ENCODE measurements around the gene C6orf15. TPM values are rescaled to one million over a fixed set of nuclear protein-coding genes. Genes with fewer than 3 reads are reported as not detected.
"Not testable (repeated sequence)": the region's sequence is repeated elsewhere in the genome, so short reads cannot be mapped to it uniquely, and the experiment has no call there.

C6orf15 gene
- total RNA-seq, 1 donor from 2014 or later, result not detected

DNA sequence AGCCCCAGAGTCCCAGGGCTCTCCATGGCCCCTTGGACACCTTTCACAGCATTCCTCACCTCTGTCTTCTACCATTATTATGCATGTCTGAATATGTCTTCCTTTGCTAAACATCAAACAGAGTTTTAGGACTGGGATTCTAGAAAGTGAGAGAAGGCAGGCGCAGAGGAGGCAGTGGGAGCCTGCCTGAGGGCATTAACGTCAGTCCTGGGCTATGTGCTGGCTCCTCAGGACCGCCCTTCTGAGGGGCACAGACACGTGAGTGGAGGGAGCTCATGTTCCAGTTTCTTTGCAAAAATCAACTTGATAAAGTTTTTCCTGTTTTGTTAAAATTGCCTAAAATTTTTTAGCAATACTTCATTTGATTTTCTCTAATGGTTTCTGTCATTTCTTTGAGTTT is 38.0 kb downstream of the C6orf15 start:
- H3K36me3 Mint-ChIP-seq (ENCODE audit: unreplicated experiment), result no peaks in the 10 kb centered on the region
- H3K4me1 Mint-ChIP-seq (ENCODE audit: low read depth, unreplicated experiment), result no peaks in the 10 kb centered on the region
- H3K27me3 Mint-ChIP-seq (ENCODE audit: unreplicated experiment), result no peaks in the 10 kb centered on the region

DNA sequence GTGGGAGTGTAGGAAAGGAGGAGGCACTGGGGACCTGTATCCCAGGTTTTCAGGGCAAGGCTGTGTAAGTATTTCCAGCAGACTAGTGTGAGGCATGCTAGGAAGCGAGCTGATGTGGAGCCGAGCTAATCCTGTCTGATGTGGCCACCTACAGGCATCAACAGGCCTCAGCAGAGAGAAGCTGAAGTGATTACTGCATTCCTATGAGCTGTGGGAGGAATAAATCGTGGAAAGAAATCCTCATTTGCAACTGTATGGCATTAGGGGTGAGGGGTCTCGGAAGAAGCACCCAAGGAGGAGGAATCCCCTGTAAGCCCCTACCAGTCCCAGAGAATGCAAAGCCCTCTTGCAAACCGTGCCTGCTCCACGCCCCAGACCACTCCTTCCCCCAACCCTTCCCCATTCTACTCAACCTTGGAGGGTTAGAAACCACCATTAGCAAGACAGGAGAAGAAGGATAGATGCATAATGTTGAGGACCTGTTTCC is 41.6 kb downstream of the C6orf15 start:
- Mint-ChIP-seq H3K36me3 (ENCODE audit: unreplicated experiment) (no peaks in the 10 kb centered on the region), H3K27me3 (ENCODE audit: unreplicated experiment) (no peaks in the 10 kb centered on the region), H3K4me3 (ENCODE audit: unreplicated experiment) (no peak overlapping the region), H3K9me3 (ENCODE audit: unreplicated experiment) (no peaks in the 10 kb centered on the region), H3K27ac (ENCODE audit: unreplicated experiment) (peak overlapping the region; percentile 13), H3K4me1 (ENCODE audit: low read depth, unreplicated experiment) (peaks cover 9% of the 10 kb centered on the region)
- TF ChIP-seq, protein P1, sequence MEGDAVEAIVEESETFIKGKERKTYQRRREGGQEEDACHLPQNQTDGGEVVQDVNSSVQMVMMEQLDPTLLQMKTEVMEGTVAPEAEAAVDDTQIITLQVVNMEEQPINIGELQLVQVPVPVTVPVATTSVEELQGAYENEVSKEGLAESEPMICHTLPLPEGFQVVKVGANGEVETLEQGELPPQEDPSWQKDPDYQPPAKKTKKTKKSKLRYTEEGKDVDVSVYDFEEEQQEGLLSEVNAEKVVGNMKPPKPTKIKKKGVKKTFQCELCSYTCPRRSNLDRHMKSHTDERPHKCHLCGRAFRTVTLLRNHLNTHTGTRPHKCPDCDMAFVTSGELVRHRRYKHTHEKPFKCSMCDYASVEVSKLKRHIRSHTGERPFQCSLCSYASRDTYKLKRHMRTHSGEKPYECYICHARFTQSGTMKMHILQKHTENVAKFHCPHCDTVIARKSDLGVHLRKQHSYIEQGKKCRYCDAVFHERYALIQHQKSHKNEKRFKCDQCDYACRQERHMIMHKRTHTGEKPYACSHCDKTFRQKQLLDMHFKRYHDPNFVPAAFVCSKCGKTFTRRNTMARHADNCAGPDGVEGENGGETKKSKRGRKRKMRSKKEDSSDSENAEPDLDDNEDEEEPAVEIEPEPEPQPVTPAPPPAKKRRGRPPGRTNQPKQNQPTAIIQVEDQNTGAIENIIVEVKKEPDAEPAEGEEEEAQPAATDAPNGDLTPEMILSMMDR (IDR thresholded peaks at IDR 0.05; ENCODE audit: partially characterized antibody, unreplicated experiment), result no peak
- DNase-seq, result no peak

More for the DNA sequence above, 38.0 kb downstream of the C6orf15 start:
- Mint-ChIP-seq H3K27ac (ENCODE audit: unreplicated experiment) (no peak overlapping the region), H3K4me3 (ENCODE audit: unreplicated experiment) (no peak overlapping the region), H3K9me3 (ENCODE audit: unreplicated experiment) (no peaks in the 10 kb centered on the region)
- TF ChIP-seq, protein P1 (IDR thresholded peaks at IDR 0.05; ENCODE audit: partially characterized antibody, unreplicated experiment), result no peak
- no peak for DNase-seq

DNA sequence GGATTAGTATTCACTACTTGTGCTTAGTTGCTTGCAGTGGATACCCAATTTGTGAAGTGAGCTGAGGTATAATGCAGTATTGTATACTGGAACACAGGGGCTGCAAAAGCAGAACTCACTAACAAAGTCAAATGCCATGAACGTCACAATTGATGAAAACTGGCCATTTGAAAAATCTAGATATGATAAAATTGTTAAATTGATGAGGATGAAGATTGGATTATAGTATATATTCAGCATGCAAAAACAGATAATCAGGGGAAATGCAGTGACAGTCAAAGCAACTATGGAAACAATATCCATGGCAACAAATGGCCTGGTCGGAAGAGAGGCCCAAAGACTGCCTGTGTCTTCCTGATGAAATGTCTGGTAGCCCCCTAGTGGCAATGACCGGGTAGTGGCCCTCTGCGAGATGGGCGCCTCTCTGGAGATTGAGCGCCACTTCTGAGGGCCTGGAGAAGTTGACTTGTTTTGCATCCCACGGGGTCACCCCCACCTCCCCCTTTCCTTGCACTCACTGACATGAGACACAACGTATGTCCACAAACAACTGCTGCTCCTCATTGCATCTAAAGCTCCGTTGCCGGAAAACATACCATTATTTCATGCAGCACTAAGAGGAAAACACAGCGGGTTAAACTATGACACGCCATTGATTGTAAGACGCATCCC is 43.6 kb downstream of the C6orf15 start:
- Mint-ChIP-seq H3K9me3 (ENCODE audit: unreplicated experiment) (no peaks in the 10 kb centered on the region), H3K27ac (ENCODE audit: unreplicated experiment) (no peak overlapping the region), H3K36me3 (ENCODE audit: unreplicated experiment) (no peaks in the 10 kb centered on the region), H3K27me3 (ENCODE audit: unreplicated experiment) (peaks cover 2% of the 10 kb centered on the region), H3K4me1 (ENCODE audit: low read depth, unreplicated experiment) (peaks cover 9% of the 10 kb centered on the region), H3K4me3 (ENCODE audit: unreplicated experiment) (no peak overlapping the region)
- TF ChIP-seq, protein P1 (IDR thresholded peaks at IDR 0.05; ENCODE audit: partially characterized antibody, unreplicated experiment), result peak; percentile 92
- DNase-seq, result peak; percentile 76

- H3K27ac Mint-ChIP-seq (ENCODE audit: unreplicated experiment), result not testable (repeated sequence)
Measured at GRCh38 chr6:31067891-31068668, 44.3 kb downstream of the C6orf15 start.

DNA sequence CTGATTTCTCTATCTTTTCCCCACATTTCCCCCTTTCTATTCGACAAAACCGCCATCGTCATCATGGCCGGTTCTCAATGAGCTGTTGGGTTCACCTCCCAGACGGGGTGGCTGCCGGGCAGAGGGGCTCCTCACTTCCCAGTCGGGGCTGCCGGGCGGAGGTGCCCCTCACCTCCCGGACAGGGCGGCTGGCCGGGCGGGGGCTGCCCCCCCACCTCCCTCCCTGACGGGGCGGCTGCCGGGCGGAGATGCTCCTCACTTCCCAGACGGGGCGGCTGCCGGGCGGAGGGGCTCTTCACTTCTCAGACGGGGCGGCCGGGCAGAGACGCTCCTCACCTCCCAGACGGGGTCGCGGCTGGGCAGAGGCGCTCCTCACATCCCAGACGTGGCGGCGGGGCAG is 45.3 kb downstream of the C6orf15 start:
- H3K4me1 Mint-ChIP-seq (ENCODE audit: low read depth, unreplicated experiment); DNase-seq; H3K9me3 Mint-ChIP-seq (ENCODE audit: unreplicated experiment); H3K4me3 Mint-ChIP-seq (ENCODE audit: unreplicated experiment); H3K36me3 Mint-ChIP-seq (ENCODE audit: unreplicated experiment); H3K27ac Mint-ChIP-seq (ENCODE audit: unreplicated experiment); H3K27me3 Mint-ChIP-seq (ENCODE audit: unreplicated experiment): not testable (repeated sequence)

More at GRCh38 chr6:31067891-31068668, 44.3 kb downstream of the C6orf15 start:
- H3K9me3 Mint-ChIP-seq (ENCODE audit: unreplicated experiment); H3K4me3 Mint-ChIP-seq (ENCODE audit: unreplicated experiment); H3K4me1 Mint-ChIP-seq (ENCODE audit: low read depth, unreplicated experiment); DNase-seq; H3K36me3 Mint-ChIP-seq (ENCODE audit: unreplicated experiment); H3K27me3 Mint-ChIP-seq (ENCODE audit: unreplicated experiment): not testable (repeated sequence)

DNA sequence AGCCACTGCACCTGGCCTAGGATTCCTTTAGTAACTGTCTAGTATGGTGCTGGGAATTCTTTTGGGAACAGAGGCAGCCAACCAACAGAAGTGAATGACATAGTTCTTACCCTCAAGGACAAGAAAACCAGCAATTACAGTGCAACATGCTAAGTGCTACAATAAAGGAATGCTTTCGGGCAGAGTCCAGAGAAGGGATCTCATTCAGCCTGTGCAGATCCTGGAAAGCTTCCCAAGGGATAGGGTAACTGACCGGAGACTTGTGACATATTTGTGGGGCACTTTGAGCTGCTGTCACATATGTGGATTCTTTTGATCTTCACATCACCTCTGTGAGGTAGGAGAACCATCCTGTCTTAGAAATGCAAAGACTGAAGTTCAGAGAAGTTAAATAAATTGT is 46.8 kb downstream of the C6orf15 start:
- TF ChIP-seq, protein P1 (IDR thresholded peaks at IDR 0.05; ENCODE audit: partially characterized antibody, unreplicated experiment), result no peak
- H3K4me3 Mint-ChIP-seq (ENCODE audit: unreplicated experiment), result no peak overlapping the region
- H3K36me3 Mint-ChIP-seq (ENCODE audit: unreplicated experiment), result no peaks in the 10 kb centered on the region

More for the DNA sequence above, 46.8 kb downstream of the C6orf15 start:
- Mint-ChIP-seq H3K9me3 (ENCODE audit: unreplicated experiment) (no peaks in the 10 kb centered on the region), H3K27ac (ENCODE audit: unreplicated experiment) (peak overlapping the region; percentile 55), H3K4me1 (ENCODE audit: low read depth, unreplicated experiment) (peaks cover 9% of the 10 kb centered on the region), H3K27me3 (ENCODE audit: unreplicated experiment) (peaks cover 2% of the 10 kb centered on the region)
- no peak for DNase-seq
